HG03159 (cell line): ENCODE results near the gene ZNF639.

Source experiments
- ATAC-seq: cut with Tn5 transposase; IDR thresholded peaks from one replicate; pipeline ENCODE4 v1.9.1; 2021; ENCODE audit warnings: mild to moderate bottlenecking, moderate library complexity; ENCODE audit not compliant: unreplicated experiment

The ZNF639 gene

DNA sequence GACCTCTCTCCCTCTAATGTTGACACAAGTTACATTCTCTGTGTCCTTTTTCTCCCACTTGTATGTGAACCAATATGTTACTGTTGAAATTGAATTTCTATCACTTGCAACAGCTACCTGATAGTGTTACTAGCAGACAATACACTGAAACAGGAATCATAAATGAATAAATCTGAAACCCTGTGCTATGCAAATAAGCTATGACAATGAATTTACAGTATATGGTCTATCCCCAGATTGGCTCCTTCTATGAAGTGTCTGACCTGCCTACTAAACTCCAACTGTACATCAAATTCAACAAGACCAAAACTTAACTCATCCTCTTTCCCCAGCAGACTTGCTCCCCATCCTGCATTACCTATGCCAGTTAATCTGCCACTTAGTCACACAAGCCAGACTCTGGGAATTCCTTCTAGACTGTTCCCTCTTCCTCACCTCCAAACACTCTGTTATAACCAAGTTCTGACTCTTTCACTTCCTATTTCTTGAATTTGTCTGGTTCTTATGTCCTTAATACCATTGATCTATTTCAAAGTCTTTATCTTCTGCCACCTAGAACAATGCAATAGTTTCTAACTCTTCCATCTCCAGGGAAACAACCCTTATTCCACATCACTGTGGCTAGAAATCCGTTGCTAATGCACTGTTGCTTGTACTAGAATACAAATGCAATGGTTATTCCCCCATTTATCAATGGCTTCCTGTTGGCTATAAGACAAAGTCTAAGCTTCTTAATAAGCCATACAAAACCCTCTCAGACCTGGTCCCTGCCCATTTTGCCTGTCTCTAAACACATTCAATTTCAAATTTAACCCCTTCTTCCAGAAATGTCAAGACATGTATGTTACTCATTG lies 13.4 kb upstream of the ZNF639 start:
- peak; percentile 98 for ATAC-seq

- no peak for ATAC-seq
Observed at GRCh38 chr3:179318876-179319275, 4.0 kb upstream of the ZNF639 start.

GRCh38 chr3:179321668-179322285 lies 1.1 kb upstream of the ZNF639 start:
- no peak for ATAC-seq

DNA sequence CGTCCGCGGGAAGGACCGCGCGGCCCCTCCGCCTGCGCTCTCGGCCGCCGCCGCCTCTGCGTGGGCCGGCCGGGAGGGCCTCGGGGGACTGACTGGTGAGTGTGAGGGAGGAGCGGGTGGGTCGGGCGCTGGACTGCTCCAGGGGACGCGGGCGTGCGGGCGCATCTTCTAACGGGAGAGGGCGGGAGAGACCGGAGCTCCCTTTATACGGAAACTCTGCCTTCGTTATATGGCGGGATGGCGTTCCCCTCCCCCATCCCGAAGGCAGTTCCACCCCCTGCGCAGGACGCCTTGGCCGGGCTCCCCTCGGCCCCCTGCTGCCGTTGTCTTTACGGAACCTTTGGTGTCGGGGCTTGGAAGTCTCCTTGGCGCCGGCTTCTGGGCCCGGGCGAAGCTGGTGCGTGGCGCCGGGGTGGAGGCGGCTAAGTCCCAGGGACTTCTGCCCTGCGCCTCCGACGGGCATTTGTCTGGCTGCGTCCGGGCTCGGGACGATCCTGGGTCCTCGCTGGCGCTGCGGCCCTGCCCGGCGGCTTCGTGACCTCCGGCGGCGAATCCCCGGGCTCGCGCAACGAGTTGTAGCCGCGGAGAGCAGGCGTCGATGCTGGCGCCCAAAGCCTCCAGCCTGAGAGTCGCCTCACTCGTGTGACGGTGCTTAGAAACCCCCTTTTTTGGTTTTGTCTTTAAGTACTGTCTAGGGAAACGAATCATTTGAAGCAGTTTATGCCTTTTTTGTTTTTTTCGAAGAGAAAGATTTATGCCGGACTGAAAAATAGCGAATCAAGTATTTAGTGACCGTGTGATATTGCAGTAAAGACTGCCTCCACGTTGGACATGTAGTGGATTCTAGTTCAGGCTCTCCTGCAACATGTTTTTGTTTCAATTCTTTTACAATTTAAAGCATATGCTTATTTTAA lies 623 bp downstream of the ZNF639 start:
- peak; percentile 36 for ATAC-seq

- no peak for ATAC-seq
Observed at GRCh38 chr3:179324270-179324754, 1.5 kb downstream of the ZNF639 start.

DNA sequence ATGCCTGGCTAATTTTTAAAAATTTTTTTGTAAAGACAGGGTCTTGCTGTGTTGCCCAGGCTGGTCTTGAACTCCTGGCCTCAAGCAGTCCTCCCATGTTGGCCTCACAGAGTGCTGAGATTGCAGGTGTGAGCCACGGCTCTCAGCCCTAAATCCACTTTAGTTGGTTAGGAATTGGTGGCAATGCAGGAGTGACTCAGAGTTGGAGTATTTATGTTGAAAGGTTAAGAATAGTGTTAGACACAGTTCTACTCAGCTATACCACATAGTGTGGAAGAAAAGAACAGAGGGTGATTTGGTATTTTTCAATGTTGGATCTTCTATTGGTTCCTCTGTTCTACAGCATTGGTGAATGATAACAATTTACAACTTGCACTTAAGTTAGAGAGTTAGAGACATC lies 7.6 kb downstream of the ZNF639 start:
- no peak for ATAC-seq

DNA sequence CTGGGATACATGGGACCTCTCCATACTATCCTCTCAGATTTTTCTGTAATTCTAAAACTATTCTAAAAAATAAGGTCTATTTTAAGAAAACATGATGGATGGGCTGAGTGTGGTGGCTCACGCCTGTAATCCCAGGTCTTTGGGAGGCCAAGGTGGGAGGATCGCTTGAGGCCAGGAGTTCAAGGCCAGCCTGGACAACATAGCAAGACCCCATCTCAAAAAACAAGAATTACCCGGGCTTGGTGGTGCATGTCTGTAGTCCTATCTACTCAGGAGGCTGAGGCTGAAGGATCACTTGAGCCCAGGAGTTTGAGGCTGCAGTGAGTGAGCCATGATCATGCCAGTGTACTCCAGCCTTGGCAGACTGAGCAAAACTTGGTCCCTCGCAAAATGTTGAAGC lies 9.4 kb downstream of the ZNF639 start:
- ATAC-seq = no peak

GRCh38 chr3:179333084-179333483 lies 10.3 kb downstream of the ZNF639 start:
- ATAC-seq = no peak

DNA sequence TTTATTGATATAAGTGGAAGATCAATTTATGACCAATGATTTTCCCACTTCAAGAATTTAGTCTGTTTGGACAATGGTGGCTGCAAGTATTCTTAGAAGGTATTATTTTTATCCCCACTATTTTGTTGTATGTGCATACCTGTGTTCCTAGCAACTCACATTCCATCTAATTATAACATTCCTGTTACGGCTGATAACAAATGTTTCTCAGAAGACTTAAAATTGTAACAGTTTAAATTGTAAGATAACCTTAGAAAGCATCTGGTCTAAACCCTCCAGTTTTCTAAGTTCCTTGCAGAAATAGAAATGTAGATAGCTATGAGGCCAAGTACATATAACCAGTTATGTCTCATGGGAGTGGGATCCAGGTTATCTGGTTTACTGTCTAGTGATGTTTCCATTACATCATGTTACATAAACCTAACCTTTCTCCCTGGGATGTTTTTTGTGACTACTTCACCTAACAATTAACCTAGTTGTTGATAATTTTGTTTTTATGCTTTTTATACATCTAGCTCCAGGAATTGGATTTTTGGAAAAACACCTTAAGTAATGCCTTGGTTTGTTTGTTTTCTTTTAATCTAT lies 13.6 kb downstream of the ZNF639 start:
- no peak for ATAC-seq

DNA sequence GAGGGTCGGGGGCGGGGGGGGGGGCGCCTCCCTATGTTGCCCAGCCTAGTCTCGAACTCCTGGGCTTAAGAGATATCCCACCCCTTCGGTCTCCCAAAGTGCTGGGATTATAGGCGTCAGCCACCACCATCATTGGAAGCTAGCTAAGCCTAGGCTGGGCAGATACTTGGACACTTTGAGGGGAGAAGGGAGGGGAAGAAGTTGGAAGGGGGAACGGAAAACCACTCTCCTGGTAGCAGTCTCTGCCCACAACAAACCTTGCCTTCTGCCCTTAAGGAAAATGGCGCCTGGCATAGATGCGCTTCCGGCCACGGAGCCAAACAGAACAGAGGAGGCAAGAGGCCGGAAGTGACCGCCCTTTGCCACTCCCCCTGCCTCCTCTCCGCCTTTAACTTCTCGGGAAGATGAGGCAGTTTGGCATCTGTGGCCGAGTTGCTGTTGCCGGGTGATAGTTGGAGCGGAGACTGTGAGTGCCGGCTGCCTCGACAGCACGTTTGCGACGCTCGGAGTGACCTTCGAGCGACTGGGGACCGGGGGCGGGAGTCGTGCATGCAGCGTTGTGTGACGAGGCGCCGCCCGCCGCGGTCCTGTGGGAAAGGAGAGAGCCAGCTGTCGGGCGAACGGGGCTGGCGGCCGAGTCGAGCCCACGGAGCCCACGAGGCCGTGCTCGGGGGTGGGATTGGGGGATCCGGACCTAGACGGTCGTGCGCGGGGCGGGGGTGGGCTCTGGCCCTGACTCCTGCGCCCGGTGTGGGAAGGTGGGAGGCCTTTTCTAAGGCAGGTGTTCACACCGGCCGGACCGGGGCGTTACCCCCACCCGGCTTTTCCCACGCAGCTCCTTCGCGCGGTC lies 24.7 kb downstream of the ZNF639 start, which contains the start of gene MFN1:
MFN1 (plus strand) TSS at position 365 of the 850 bp plus-strand sequence. CDS start 1,143 bp downstream, outside the sequence.
- peak; percentile 94 for ATAC-seq

GRCh38 chr3:179348325-179349013 lies 25.6 kb downstream of the ZNF639 start:
- ATAC-seq = peak; percentile 61

DNA sequence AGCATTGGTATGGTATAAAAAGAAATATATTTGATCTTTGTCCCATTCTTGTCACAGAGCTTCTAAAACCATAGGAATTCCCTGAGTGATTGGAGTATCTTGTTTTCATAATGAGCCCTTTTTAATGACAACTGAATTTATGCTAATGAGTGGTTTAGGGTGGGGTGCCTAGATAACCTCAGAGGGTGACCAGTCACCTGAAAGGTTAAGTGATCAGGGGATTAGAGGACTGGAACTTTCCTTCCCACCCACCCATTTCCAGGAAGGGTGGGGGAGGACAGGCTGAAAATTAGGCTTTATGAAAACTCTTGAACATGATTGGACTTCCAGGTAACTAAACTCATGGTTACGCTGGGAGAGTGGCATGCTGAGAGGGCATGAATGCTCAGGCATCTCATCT lies 33.2 kb downstream of the ZNF639 start:
- ATAC-seq = no peak

DNA sequence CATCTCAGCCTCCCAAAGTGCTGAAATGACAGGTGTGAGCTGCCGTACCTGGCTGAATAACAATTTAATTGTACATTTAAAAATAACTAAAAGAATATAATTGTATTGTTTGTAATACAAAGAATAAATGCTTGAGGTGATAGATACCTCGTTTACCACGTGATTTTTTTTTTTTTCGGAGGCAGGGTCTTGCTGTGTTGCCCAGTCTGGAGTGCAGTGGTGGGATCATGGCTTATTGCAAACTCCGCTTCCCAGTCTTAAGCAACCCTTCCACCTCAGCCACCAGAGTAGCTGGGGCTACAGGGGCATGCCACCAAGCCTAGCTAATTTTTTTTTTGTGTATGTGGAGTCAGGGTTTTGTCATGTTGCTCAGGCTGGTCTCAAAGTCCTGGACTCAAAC lies 40.5 kb downstream of the ZNF639 start:
- ATAC-seq = no peak

DNA sequence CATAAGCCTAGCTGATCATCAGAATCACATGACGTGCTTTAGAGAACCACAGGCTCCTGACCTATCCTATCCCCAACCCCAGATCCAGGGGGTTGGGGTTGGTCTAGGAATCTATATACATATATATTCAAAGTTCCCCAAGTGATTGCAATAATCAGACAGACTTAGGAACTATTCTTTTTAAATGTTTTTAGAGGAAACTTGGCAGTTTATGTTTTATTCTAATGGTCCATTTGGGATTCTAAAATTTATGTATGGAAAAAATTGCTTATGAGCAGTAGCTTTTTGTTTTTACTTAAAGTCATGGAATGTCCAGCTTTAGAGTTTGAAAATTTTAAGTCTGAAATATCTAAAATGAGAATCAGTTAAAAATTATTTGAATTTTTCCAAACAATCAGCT lies 46.8 kb downstream of the ZNF639 start:
- no peak for ATAC-seq

DNA sequence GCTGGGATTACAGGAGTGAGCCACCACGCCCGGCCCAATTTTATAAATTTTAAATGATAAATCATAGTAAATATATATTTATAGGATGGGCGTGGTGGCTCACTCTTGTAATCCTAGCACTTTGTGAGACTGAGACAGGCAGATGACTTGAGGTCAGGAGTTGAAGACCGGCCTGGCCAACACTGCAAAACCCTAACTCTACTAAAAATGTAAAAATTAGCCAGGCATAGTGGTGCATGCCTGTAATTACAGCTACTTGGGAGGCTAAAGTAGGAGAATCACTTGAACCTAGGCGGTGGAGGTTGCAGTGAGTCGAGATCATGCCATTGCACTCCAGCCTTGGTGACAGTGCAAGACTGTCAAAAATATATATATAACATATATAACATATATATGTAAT lies 51.1 kb downstream of the ZNF639 start:
- ATAC-seq = no peak

- ATAC-seq = no peak
Observed at GRCh38 chr3:179375091-179375999, 52.5 kb downstream of the ZNF639 start.

- ATAC-seq = no peak
Observed at GRCh38 chr3:179376474-179376873, 53.6 kb downstream of the ZNF639 start.
